Measurements from ENCODE around the gene MYO16. TPM values are rescaled to one million over a fixed set of nuclear protein-coding genes. Genes with fewer than 3 reads are reported as not detected.
"Not testable (repeated sequence)": the region's sequence is repeated elsewhere in the genome, so short reads cannot be mapped to it uniquely, and the experiment has no call there.

The MYO16 gene
- total and polyA plus RNA-seq, 2 donors (not counting 1 experiment from before 2014, with no cell fraction given), result under 0.01 to 0.01 TPM

- no peaks in the 10 kb centered on the region for H3K4me1 ChIP-seq (ENCODE audit: control insufficient read depth, extremely low read depth, insufficient read depth, low read length)
- H3K36me3 ChIP-seq (ENCODE audit: control insufficient read depth, insufficient read depth, low read length), result no peaks in the 10 kb centered on the region
- H3K27ac ChIP-seq (ENCODE audit: insufficient read depth, low read length), result no peak overlapping the region
- H2AFZ ChIP-seq (ENCODE audit: low read length), result no peak overlapping the region
- TF ChIP-seq EZH2 (IDR thresholded peaks at IDR 0.05; ENCODE audit: low read length, missing control alignments) (no peak), CTCF (conservative IDR thresholded peaks at IDR 0.05 in 1 of 2, IDR thresholded peaks at IDR 0.05 in 1 of 2; ENCODE audit: low read depth in 1 of 2, low read length in 2 of 2) (no peak)
- H3K79me2 ChIP-seq (ENCODE audit: control insufficient read depth, insufficient read depth, low read length), result no peaks in the 10 kb centered on the region
- no peak overlapping the region for H3K4me2 ChIP-seq (ENCODE audit: extremely low read depth, insufficient read depth, low read length)
- H3K9me3 ChIP-seq (ENCODE audit: control insufficient read depth, insufficient read depth, low read depth, low read length), result no peaks in the 10 kb centered on the region
- no peak overlapping the region for H3K9ac ChIP-seq (ENCODE audit: insufficient read depth, low read length)
- no peak overlapping the region for H3K4me3 ChIP-seq (replicated peaks in 1 of 4; ENCODE audit: control extremely low read depth in 1 of 4, insufficient read depth in 1 of 4, low read depth in 3 of 4, low read length in 4 of 4)
- no peaks in the 10 kb centered on the region for H4K20me1 ChIP-seq (ENCODE audit: control insufficient read depth, extremely low read depth, insufficient read depth, low read length)
- DNase-seq (ENCODE audit: low read depth in 2 of 2), result no peak
- H3K27me3 ChIP-seq (ENCODE audit: control insufficient read depth, insufficient read depth, low read length), result no peaks in the 10 kb centered on the region
Observed at GRCh38 chr13:108781312-108781711, 151.9 kb downstream of the MYO16 start.

GRCh38 chr13:108782480-108782879, 153.1 kb downstream of the MYO16 start:
- not testable (repeated sequence) for H4K20me1 ChIP-seq (ENCODE audit: control insufficient read depth, extremely low read depth, insufficient read depth, low read length); H2AFZ ChIP-seq (ENCODE audit: low read length); H3K4me3 ChIP-seq (replicated peaks in 1 of 4; ENCODE audit: control extremely low read depth in 1 of 4, insufficient read depth in 1 of 4, low read depth in 3 of 4, low read length in 4 of 4); H3K27ac ChIP-seq (ENCODE audit: insufficient read depth, low read length); H3K4me2 ChIP-seq (ENCODE audit: extremely low read depth, insufficient read depth, low read length); H3K4me1 ChIP-seq (ENCODE audit: control insufficient read depth, extremely low read depth, insufficient read depth, low read length); DNase-seq (ENCODE audit: low read depth in 2 of 2); H3K9ac ChIP-seq (ENCODE audit: insufficient read depth, low read length); H3K9me3 ChIP-seq (ENCODE audit: control insufficient read depth, insufficient read depth, low read depth, low read length); H3K36me3 ChIP-seq (ENCODE audit: control insufficient read depth, insufficient read depth, low read length); H3K79me2 ChIP-seq (ENCODE audit: control insufficient read depth, insufficient read depth, low read length); H3K27me3 ChIP-seq (ENCODE audit: control insufficient read depth, insufficient read depth, low read length)

GRCh38 chr13:108785844-108786243, 156.4 kb downstream of the MYO16 start:
- Histone ChIP-seq H3K27ac (ENCODE audit: insufficient read depth, low read length) (no peak overlapping the region), H3K79me2 (ENCODE audit: control insufficient read depth, insufficient read depth, low read length) (no peaks in the 10 kb centered on the region), H3K4me3 (replicated peaks in 1 of 4; ENCODE audit: control extremely low read depth in 1 of 4, insufficient read depth in 1 of 4, low read depth in 3 of 4, low read length in 4 of 4) (no peak overlapping the region), H3K4me2 (ENCODE audit: extremely low read depth, insufficient read depth, low read length) (no peak overlapping the region), H3K9ac (ENCODE audit: insufficient read depth, low read length) (no peak overlapping the region), H2AFZ (ENCODE audit: low read length) (no peak overlapping the region), H3K9me3 (ENCODE audit: control insufficient read depth, insufficient read depth, low read depth, low read length) (no peaks in the 10 kb centered on the region), H3K4me1 (ENCODE audit: control insufficient read depth, extremely low read depth, insufficient read depth, low read length) (no peaks in the 10 kb centered on the region), H4K20me1 (ENCODE audit: control insufficient read depth, extremely low read depth, insufficient read depth, low read length) (no peaks in the 10 kb centered on the region), H3K27me3 (ENCODE audit: control insufficient read depth, insufficient read depth, low read length) (no peaks in the 10 kb centered on the region), H3K36me3 (ENCODE audit: control insufficient read depth, insufficient read depth, low read length) (no peaks in the 10 kb centered on the region)
- TF ChIP-seq CTCF (conservative IDR thresholded peaks at IDR 0.05 in 1 of 2, IDR thresholded peaks at IDR 0.05 in 1 of 2; ENCODE audit: low read depth in 1 of 2, low read length in 2 of 2), result no peak
- no peak for TF ChIP-seq EZH2 (IDR thresholded peaks at IDR 0.05; ENCODE audit: low read length, missing control alignments)
- no peak for DNase-seq (ENCODE audit: low read depth in 2 of 2)
